ENCODE measurements around the gene SLC2A5.
"Not testable (repeated sequence)": the region's sequence is repeated elsewhere in the genome, so short reads cannot be mapped to it uniquely, and the experiment has no call there.

DNA sequence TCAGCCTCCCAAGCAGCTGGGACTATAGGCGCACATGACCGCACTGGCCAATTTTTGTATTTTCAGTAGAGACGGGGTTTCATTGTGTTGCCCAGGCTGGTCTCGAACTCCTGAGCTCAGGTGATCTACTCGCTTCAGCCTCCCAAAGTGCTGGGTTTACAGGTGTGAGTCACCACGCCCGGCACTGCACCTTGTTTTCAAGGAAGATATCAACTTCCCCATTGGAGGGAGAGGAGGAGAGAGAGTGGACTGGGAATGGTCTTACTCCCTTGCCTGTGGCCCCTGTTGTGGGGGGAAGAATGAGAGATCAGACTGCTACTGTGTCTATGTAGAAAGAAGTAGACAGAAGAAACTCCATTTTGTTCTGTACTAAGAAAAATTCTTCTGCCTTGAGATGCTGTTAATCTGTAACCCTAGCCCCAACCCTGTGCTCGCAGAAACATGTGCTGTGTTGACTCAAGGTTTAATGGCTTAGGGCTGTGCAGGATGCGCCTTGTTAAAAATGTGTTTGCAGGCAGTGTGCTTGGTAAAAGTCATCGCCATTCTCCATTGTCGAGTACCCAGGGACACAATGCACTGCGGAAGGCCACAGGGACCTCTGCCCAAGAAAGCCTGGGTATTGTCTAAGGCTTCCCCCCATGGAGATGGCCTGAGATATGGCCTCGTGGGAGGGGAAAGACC is 67.8 kb downstream of the SLC2A5 start:
- TF ChIP-seq POLR2A (IDR thresholded peaks at IDR 0.05; ENCODE audit: low read depth, low read length); EZH2 (IDR thresholded peaks at IDR 0.05; ENCODE audit: borderline replicate concordance, low read depth, low read length, severe bottlenecking); POLR2AphosphoS5 (IDR thresholded peaks at IDR 0.05; ENCODE audit: insufficient read depth, low read depth, low read length); MYC (IDR thresholded peaks at IDR 0.05; ENCODE audit: low read depth, low read length); FOS (IDR thresholded peaks at IDR 0.05; ENCODE audit: borderline replicate concordance, insufficient read depth, low read length); JUN (IDR thresholded peaks at IDR 0.05; ENCODE audit: borderline replicate concordance, insufficient read depth, insufficient read length, low read depth); GATA2 (IDR thresholded peaks at IDR 0.05; ENCODE audit: insufficient read depth, insufficient read length, low read depth, low read length): not testable (repeated sequence)
- TF ChIP-seq, protein P1, sequence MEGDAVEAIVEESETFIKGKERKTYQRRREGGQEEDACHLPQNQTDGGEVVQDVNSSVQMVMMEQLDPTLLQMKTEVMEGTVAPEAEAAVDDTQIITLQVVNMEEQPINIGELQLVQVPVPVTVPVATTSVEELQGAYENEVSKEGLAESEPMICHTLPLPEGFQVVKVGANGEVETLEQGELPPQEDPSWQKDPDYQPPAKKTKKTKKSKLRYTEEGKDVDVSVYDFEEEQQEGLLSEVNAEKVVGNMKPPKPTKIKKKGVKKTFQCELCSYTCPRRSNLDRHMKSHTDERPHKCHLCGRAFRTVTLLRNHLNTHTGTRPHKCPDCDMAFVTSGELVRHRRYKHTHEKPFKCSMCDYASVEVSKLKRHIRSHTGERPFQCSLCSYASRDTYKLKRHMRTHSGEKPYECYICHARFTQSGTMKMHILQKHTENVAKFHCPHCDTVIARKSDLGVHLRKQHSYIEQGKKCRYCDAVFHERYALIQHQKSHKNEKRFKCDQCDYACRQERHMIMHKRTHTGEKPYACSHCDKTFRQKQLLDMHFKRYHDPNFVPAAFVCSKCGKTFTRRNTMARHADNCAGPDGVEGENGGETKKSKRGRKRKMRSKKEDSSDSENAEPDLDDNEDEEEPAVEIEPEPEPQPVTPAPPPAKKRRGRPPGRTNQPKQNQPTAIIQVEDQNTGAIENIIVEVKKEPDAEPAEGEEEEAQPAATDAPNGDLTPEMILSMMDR (IDR thresholded peaks at IDR 0.05; ENCODE audit: extremely low read depth in 1 of 2, insufficient read depth in 1 of 2, low read depth in 1 of 2, low read length in 2 of 2), result not testable (repeated sequence)
- TF ChIP-seq, protein P2, sequence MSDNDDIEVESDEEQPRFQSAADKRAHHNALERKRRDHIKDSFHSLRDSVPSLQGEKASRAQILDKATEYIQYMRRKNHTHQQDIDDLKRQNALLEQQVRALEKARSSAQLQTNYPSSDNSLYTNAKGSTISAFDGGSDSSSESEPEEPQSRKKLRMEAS (IDR thresholded peaks at IDR 0.05; ENCODE audit: insufficient read depth, insufficient read length), result not testable (repeated sequence)

Data from endothelial cell of umbilical vein (primary cell).